Effector CD4-positive, alpha-beta T cell (primary cell): ENCODE results near the gene NDST1.
"Not testable (repeated sequence)": the region's sequence is repeated elsewhere in the genome, so short reads cannot be mapped to it uniquely, and the experiment has no call there.

Experiments
- DNase-seq: peaks from one replicate; pipeline ENCODE4 v3.0.0-alpha.2; 2020

Gene NDST1

GRCh38 chr5:150508828-150509227, 897 bp downstream of the NDST1 start:
- no peak for DNase-seq

- DNase-seq, result no peak
These were observed 2.1 kb downstream of the NDST1 start for GRCh38 chr5:150509992-150510391.

- no peak for DNase-seq
These were observed 2.7 kb downstream of the NDST1 start for GRCh38 chr5:150510460-150511263.

- no peak for DNase-seq
These were observed 3.8 kb downstream of the NDST1 start for GRCh38 chr5:150511578-150512367.

DNA sequence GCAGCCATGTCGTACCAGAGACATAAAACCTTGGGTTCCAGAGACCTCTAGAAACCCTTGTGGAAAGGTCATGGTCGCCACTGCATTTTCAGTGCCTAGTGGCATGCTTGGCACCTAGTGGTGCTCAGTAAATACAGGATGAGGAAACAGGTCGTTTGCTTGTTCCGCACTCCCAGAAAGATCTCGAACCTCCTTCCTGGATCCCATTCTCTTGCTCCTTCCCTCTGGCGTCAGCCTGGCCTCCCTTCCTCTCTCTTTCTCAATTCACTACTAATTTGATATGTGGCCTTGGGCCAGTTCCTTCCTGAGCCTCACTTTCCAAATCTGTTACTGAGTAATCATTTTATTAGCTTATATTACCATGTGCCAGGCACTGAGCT, 4.4 kb downstream of the NDST1 start:
- DNase-seq, result no peak

- no peak for DNase-seq
These were observed 5.7 kb downstream of the NDST1 start for GRCh38 chr5:150513375-150514309.

DNA sequence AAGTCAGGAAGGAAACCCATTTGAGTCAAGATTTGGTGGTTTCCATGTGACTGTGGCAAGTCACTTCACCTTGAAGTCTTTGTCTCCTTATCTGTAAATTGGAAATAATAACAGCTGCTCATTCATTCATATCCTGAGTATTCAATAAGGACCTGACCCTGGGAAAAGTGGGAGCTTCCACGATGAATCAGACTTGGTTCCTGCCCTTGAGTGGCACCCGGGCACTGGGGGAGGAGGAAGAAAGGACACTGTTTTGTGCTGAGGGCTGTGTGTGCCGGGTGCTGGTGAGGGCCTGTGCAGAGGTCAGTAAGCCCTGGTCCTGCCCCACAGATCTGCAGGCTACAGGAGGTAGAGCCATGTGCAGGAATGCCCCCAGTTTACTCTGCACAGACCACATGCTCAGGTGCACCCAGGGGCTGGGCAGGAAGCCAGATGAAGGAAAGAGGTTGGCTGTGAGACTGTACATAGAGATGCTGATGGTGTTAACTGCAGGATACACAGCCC, 6.8 kb downstream of the NDST1 start:
- DNase-seq, result no peak

DNA sequence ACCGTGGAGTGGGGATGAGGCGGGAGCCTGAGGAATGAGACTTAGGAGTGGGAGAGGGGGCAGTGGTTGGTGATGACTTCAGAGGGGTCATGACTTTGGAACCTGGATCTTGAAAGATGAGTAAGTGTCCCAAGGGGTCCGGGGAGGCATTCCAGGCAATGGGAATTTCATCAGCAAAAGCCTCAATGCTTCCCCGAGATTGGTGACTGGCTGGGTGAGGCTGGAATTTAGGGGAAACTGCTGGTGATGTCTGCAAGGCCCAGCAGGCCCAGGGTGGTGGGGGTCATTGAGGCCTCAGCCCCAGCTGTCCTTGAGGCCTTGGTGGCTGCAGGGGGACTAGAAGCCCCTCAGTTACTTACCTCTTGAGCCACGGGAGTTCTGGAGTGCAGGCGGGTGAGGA, 7.5 kb downstream of the NDST1 start:
- DNase-seq, result no peak

DNA sequence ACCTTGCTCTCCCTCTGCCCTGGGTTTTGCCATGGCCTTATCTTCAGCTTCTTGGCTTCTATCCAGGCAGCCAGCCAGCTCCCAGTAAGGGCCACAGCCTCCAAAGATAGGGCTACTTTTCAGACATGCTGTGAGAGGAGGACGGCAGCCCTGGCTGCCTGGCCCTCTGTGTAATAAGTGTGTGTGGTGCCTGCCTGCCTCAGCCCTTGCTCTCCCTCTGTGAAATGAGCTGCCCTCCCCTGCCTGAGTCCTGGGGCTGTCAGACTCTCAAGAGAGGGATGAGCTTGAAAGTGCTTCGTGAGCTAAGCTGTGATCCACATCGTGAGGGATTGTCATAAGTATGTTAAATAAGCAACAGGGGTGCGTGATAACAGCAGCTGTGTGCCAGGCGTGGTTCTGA, 8.1 kb downstream of the NDST1 start:
- no peak for DNase-seq

- DNase-seq, result no peak
These were observed 9.6 kb downstream of the NDST1 start for GRCh38 chr5:150517272-150518152.

DNA sequence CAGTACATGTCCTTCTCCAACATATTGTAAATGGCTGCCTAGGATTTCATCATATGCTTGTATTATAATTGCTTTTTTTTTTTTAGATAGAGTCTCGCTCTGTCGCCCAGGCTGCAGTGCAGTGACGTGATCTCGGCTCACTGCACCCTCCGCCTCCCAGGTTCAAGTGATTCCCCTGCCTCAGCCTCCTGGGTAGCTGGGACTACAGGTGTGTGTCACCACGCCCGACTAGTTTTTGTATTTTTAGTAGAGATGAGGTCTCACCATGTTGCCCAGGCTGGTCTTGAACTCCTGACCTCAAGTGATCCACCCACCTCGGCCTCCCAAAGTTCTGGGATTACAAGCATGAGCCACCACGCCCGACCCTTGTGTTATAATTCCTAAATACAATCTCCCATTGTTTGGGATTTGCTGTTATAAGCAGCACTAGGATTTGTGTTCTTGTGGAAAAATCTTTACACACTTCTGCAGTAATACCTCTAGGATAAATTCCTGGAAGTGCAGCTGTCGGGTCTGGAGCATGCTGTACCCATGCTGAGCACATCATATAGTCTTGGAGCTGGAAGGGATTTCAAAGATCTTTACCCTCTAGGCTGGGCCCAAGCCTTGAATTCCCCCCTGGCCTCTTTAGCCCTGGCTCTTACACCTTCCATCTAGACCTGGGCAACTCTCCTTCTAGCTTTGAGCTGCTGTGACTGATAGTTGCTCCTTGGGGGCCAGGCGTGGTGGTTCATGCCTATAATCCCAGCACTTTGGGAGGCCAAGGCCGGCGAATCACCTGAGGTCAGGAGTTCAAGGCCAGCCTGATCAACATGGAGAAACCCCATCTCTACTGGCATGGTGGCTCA, 11.0 kb downstream of the NDST1 start:
- DNase-seq, result not testable (repeated sequence)

- no peak for DNase-seq
These were observed 11.6 kb downstream of the NDST1 start for GRCh38 chr5:150519560-150519945.

DNA sequence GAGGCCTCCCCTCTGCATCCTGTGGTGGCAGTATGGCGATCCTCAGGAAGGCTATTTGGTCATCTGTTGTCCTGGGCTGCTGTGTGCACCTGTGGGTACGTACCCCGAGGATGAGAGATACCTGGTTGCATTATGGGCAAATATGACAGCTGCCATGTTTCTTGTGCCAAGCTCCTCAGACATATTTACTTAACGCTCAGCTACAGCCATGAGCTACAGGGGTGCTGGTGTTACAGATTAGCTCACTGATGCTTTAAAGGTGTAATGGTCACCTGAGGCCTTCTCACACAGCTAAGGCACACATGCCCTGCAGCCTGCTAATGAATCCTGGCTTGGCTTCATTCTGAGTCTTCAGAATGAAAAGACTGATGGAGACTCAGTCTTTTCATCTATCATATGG, 12.0 kb downstream of the NDST1 start:
- no peak for DNase-seq

GRCh38 chr5:150520747-150521521, 13.0 kb downstream of the NDST1 start:
- DNase-seq, result no peak

DNA sequence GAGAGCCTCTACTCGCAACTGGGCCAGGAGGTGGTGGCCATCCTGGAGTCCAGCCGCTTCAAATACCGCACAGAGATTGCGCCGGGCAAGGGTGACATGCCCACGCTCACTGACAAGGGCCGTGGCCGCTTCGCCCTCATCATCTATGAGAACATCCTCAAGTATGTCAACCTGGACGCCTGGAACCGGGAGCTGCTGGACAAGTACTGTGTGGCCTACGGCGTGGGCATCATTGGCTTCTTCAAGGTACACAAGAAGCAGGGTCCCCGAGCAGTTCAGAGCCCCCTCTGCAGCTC, 13.5 kb downstream of the NDST1 start:
- DNase-seq, result no peak

- no peak for DNase-seq
These were observed 14.1 kb downstream of the NDST1 start for GRCh38 chr5:150521939-150522503.

DNA sequence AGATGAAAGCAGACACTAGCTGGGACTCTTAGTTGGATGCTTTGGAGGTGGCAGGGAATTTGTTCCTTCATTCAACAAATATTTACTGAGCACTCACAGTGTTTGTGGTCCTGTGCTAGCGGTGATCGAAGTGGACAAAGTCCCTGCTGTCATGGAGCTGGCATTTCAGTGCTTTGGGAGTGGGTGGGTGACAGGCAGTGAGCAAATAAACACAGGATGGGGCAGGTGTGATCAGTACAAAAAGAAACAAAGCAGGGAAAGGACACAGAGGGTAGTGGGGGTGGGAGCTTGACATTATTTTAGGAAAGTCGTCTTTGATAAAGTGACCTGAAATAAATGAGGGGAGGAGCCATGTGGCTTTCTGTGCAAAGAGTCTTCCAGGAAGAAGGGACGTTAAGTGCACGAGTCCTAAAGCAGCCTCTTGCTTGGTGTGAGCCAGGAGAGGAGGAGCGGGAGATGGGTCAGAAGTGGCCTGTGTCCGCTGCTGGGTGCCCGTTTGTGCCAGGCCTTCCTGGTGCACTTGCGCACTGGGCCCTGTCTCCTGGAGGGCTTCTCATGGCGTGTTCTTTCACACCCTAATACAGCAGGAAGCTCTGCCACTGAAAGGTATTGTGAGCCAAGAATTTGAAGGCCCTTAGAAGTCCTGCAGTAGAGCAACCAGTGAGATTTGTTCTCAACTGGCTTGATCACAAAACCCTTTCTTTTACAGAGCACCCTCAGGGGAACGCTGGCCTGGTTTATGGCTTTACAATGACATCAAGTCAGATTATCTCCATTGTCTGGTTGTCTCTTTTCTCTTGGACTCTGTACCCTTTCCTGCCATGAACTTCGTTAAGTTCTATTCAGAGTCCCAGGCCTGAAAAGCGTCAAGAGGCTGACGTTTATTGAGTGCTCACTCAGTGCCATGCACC, 14.8 kb downstream of the NDST1 start:
- DNase-seq, result no peak

DNA sequence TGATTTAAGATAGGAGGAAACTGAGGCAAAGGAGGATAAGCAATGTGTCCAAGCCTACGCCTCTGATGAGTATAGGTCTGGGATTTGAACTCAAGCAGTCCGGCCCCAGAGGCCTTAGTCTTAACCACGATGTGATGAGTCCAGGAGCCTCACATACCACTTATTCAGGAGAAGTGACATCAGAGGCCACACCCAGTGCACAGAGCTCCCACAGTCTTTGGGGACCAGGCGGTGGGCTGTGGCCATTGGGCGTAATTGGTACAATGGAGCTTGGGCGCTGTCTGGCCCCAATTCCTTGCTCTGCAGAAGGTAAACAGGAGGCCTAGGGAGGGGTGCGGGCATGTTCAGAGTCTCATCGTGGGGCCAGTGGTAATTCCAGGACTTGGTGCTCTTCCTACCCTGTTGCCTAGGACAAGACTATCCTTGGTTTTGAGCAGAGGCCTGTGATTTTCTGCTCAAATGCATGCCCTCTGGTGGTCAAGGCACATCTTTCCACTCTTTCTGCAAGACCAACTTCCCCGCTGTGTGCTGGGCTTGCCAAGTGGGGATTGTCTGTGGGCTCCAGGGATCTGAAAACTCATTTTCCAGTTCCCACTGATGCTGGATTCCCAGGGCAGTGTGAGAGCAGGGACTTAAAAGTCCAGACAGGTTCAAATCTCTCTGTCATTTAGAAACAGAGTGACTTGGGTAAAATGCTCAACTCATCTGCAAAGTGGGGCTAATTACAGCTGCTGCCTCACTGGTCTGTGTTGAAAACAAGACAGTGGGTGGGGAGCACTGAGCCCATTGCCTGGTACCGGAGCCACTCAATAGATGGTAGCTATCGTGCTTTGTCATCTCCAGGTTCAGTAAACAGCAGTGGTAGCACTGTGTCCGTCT, 15.8 kb downstream of the NDST1 start:
- DNase-seq, result no peak
